ENCODE results near the gene GAB2. TPM values are rescaled to one million over a fixed set of nuclear protein-coding genes. Genes with fewer than 3 reads are reported as not detected.

Gene GAB2
- total RNA-seq, 1 donor, result 8.2 TPM

- no peak for TF ChIP-seq CTCF (IDR thresholded peaks at IDR 0.05; ENCODE audit: insufficient read depth, low read depth, low read length)
- no peak for DNase-seq (ENCODE audit: low read depth)
- no peak overlapping the region for H3K4me3 ChIP-seq (ENCODE audit: low read depth, low read length)
These were observed 43.9 kb downstream of the GAB2 start for GRCh38 chr11:78373689-78374088.

GRCh38 chr11:78372114-78372768 is 45.4 kb downstream of the GAB2 start:
- no peak for DNase-seq (ENCODE audit: low read depth)
- no peak overlapping the region for H3K4me3 ChIP-seq (ENCODE audit: low read depth, low read length)
- no peak for TF ChIP-seq CTCF (IDR thresholded peaks at IDR 0.05; ENCODE audit: insufficient read depth, low read depth, low read length)

GRCh38 chr11:78371221-78371891 is 46.3 kb downstream of the GAB2 start:
- no peak overlapping the region for H3K4me3 ChIP-seq (ENCODE audit: low read depth, low read length)
- DNase-seq (ENCODE audit: low read depth), result no peak
- TF ChIP-seq CTCF (IDR thresholded peaks at IDR 0.05; ENCODE audit: insufficient read depth, low read depth, low read length), result no peak

GRCh38 chr11:78370406-78371172 is 47.0 kb downstream of the GAB2 start:
- no peak for TF ChIP-seq CTCF (IDR thresholded peaks at IDR 0.05; ENCODE audit: insufficient read depth, low read depth, low read length)
- no peak overlapping the region for H3K4me3 ChIP-seq (ENCODE audit: low read depth, low read length)
- peak; percentile 33 for DNase-seq (ENCODE audit: low read depth)

- DNase-seq (ENCODE audit: low read depth), result no peak
- TF ChIP-seq CTCF (IDR thresholded peaks at IDR 0.05; ENCODE audit: insufficient read depth, low read depth, low read length), result no peak
- no peak overlapping the region for H3K4me3 ChIP-seq (ENCODE audit: low read depth, low read length)
These were observed 52.2 kb downstream of the GAB2 start for GRCh38 chr11:78365381-78365792.

- no peak for TF ChIP-seq CTCF (IDR thresholded peaks at IDR 0.05; ENCODE audit: insufficient read depth, low read depth, low read length)
- DNase-seq (ENCODE audit: low read depth), result no peak
- no peak overlapping the region for H3K4me3 ChIP-seq (ENCODE audit: low read depth, low read length)
These were observed 53.4 kb downstream of the GAB2 start for GRCh38 chr11:78364128-78364751.

All from fibroblast of villous mesenchyme (primary cell).